Tibial nerve (tissue), 4 donors: ENCODE results near the gene DEGS1. TPM values are rescaled to one million over a fixed set of nuclear protein-coding genes. Genes with fewer than 3 reads are reported as not detected.

Experiments used
- DNase-seq, 2 donors: peaks; one replicate each; pipeline ENCODE4 v3.0.0-alpha.2; 2019; ENCODE audit warnings: low spot score in 2 of 2
- H3K27ac ChIP-seq, 4 donors: fragments of 200-600 bp; sonication (generic) in 3 of 4; one replicate each; pipeline ENCODE4 v1.5.1; 2017 to 2019; ENCODE audit warnings: mild to moderate bottlenecking in 1 of 4
- H3K27me3 ChIP-seq, 2 donors: fragments of 200-600 bp; sonication (generic) in 1 of 2; one replicate each; pipeline versions ENCODE4 v1.5.1 to v1.6.0; 2017 to 2019
- H3K36me3 ChIP-seq, 3 donors: fragments of 200-600 bp; sonication (generic); one replicate each; pipeline ENCODE4 v1.5.1; 2018 to 2019
- H3K4me1 ChIP-seq, 4 donors: fragments of 200-600 bp; sonication (generic) in 3 of 4; one replicate each; pipeline ENCODE4 v1.5.1; 2017 to 2019
- H3K4me3 ChIP-seq, 4 donors: fragments of 200-600 bp; sonication (generic) in 3 of 4; one replicate each; pipeline ENCODE4 v1.5.1; 2017 to 2019; ENCODE audit warnings: mild to moderate bottlenecking in 1 of 4, moderate library complexity in 1 of 4
- H3K9me3 ChIP-seq, 4 donors: fragments of 200-600 bp; sonication (generic) in 3 of 4; one replicate each; pipeline ENCODE4 v1.5.1; 2017 to 2019
- CTCF ChIP-seq, 5 experiments: fragments of 200-600 bp in 3 of 5; fragments of 450-650 bp in 2 of 5; sonication (generic) in 3 of 5; IDR thresholded peaks; one replicate each; pipeline ENCODE4 v1.5.1; 2016 to 2019; ENCODE audit warnings: antibody characterized with exemption in 5 of 5, mild to moderate bottlenecking in 3 of 5, moderate library complexity in 2 of 5
- EP300 ChIP-seq, 2 donors: sonication (generic); formaldehyde crosslinking; IDR thresholded peaks; one replicate each; pipeline ENCODE4 v1.6.1; 2017; ENCODE audit warnings: antibody characterized with exemption in 2 of 2, mild to moderate bottlenecking in 1 of 2
- POLR2A ChIP-seq, 2 donors: fragments of 450-650 bp; IDR thresholded peaks; one replicate each; pipeline ENCODE4 v1.6.1; 2017; ENCODE audit warnings: antibody characterized with exemption in 2 of 2, mild to moderate bottlenecking in 2 of 2, moderate library complexity in 2 of 2
- WGBS, 2 donors: methylation state at CpG; one replicate each; pipeline ENCODE4 v1.1.5; 2018; 5-methylcytosine and 5-hydroxymethylcytosine counted together
- total RNA-seq, 4 donors: library from RNA; depleted of rRNA; stranded (reverse); fragments of >200 nt; gene quantifications; one replicate each; pipeline ENCODE4 v1.1.0, GENCODE V29; 2016

Gene DEGS1
- total RNA-seq, 4 donors from 2014 or later = 59.1 to 108 (median 76.7) TPM

GRCh38 chr1:224172229-224172628 lies 10.8 kb upstream of the DEGS1 start:
- WGBS, 2 donors = 82 to 85% methylated on average over 3 of the region's 3 CpGs
- H3K27me3 ChIP-seq = peaks cover 0 to 6% of the 10 kb centered on the region in 2 donors
- no peak for DNase-seq
- H3K9me3 ChIP-seq = no peaks in the 10 kb centered on the region
- no peaks in the 10 kb centered on the region for H3K36me3 ChIP-seq
- no peak overlapping the region for H3K27ac ChIP-seq
- TF ChIP-seq EP300 (IDR thresholded peaks at IDR 0.05) (no peak), CTCF (IDR thresholded peaks at IDR 0.05) (no peak), POLR2A (IDR thresholded peaks at IDR 0.05) (no peak)
- no peak overlapping the region for H3K4me3 ChIP-seq
- H3K4me1 ChIP-seq = peaks cover 0 to 17% (median 10%) of the 10 kb centered on the region in 4 donors

- 75 to 79% methylated on average over 5 of the region's 5 CpGs for WGBS, 2 donors
- TF ChIP-seq POLR2A (IDR thresholded peaks at IDR 0.05) (no peak), CTCF (IDR thresholded peaks at IDR 0.05) (no peak), EP300 (IDR thresholded peaks at IDR 0.05) (no peak)
Measured at GRCh38 chr1:224173523-224173922, 9.5 kb upstream of the DEGS1 start.

GRCh38 chr1:224175617-224176016 lies 7.4 kb upstream of the DEGS1 start:
- H3K9me3 ChIP-seq = no peaks in the 10 kb centered on the region
- H3K36me3 ChIP-seq = no peaks in the 10 kb centered on the region
- peaks cover 0 to 6% of the 10 kb centered on the region in 2 donors for H3K27me3 ChIP-seq
- no peak for DNase-seq
- H3K4me1 ChIP-seq = peaks cover 0 to 5% (median 0%) of the 10 kb centered on the region in 4 donors
- no peak overlapping the region for H3K4me3 ChIP-seq
- H3K27ac ChIP-seq = no peak overlapping the region
- no peak for TF ChIP-seq EP300 (IDR thresholded peaks at IDR 0.05)
- TF ChIP-seq POLR2A (IDR thresholded peaks at IDR 0.05) = no peak
- TF ChIP-seq CTCF (IDR thresholded peaks at IDR 0.05) = no peak
- WGBS, 2 donors = 11 to 12% methylated on average over 21 of the region's 21 CpGs

More at GRCh38 chr1:224173523-224173922, 9.5 kb upstream of the DEGS1 start:
- Histone ChIP-seq H3K4me3 (no peak overlapping the region), H3K4me1 (peaks cover 0 to 15% (median 9%) of the 10 kb centered on the region in 4 donors), H3K36me3 (no peaks in the 10 kb centered on the region), H3K27me3 (peaks cover 0 to 6% of the 10 kb centered on the region in 2 donors), H3K9me3 (no peaks in the 10 kb centered on the region), H3K27ac (no peak overlapping the region)
- no peak for DNase-seq

GRCh38 chr1:224177356-224177999 lies 5.6 kb upstream of the DEGS1 start:
- TF ChIP-seq EP300 (IDR thresholded peaks at IDR 0.05) = no peak
- no peak for TF ChIP-seq CTCF (IDR thresholded peaks at IDR 0.05)
- no peak for TF ChIP-seq POLR2A (IDR thresholded peaks at IDR 0.05)
- H3K4me3 ChIP-seq = no peak overlapping the region
- no peaks in the 10 kb centered on the region for H3K36me3 ChIP-seq
- no peak for DNase-seq
- H3K9me3 ChIP-seq = no peaks in the 10 kb centered on the region
- WGBS, 2 donors = 92% methylated on average over 9 of the region's 9 CpGs
- H3K27ac ChIP-seq = no peak overlapping the region
- H3K4me1 ChIP-seq = peaks cover 0 to 10% (median 0%) of the 10 kb centered on the region in 4 donors
- H3K27me3 ChIP-seq = peaks cover 0 to 6% of the 10 kb centered on the region in 2 donors

GRCh38 chr1:224178894-224179293 lies 4.1 kb upstream of the DEGS1 start:
- 92 to 94% methylated on average over 5 of the region's 5 CpGs for WGBS, 2 donors
- H3K27ac ChIP-seq = no peak overlapping the region
- peaks cover 0 to 6% of the 10 kb centered on the region in 2 donors for H3K27me3 ChIP-seq
- TF ChIP-seq POLR2A (IDR thresholded peaks at IDR 0.05) (no peak), EP300 (IDR thresholded peaks at IDR 0.05) (no peak), CTCF (IDR thresholded peaks at IDR 0.05) (no peak)
- DNase-seq = no peak
- no peaks in the 10 kb centered on the region for H3K36me3 ChIP-seq
- H3K9me3 ChIP-seq = no peaks in the 10 kb centered on the region
- peaks cover 0 to 13% (median under 1%) of the 10 kb centered on the region in 4 donors for H3K4me1 ChIP-seq
- no peak overlapping the region for H3K4me3 ChIP-seq
